Measurements from ENCODE around the gene SFTPA2. TPM values are rescaled to one million over a fixed set of nuclear protein-coding genes. Genes with fewer than 3 reads are reported as not detected.
"Not testable (repeated sequence)": the region's sequence is repeated elsewhere in the genome, so short reads cannot be mapped to it uniquely, and the experiment has no call there.

SFTPA2 gene
- total RNA-seq, 4 donors from 2014 or later: 0.44 to 5.7 (median 0.60) TPM; not detected in 1

DNA sequence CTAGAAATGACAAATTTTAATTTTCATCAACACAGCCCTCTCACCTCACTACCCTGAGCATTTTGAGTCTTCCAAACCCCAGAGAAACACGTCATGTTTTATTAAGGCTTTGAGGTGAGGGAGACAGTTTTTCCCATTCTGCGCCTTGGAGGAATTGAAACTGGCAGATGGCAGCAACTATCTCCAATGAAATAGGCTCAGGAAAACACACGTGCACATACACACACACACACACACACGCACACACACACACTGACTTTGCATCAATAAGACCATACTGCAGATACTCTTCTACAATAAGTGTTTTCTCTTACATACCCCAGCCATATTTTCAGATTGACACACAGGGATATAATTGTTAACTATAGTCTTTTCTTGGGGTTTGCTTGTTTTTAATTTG is 3.2 kb upstream of the SFTPA2 start:
- Histone ChIP-seq H3K27ac (no peak overlapping the region), H3K27me3 (no peaks in the 10 kb centered on the region), H3K9me3 (no peaks in the 10 kb centered on the region), H3K4me3 (no peak overlapping the region), H3K4me1 (peaks cover 0 to 7% (median 0%) of the 10 kb centered on the region in 4 donors), H3K36me3 (no peaks in the 10 kb centered on the region)
- TF ChIP-seq POLR2A (IDR thresholded peaks at IDR 0.05) (no peak), EP300 (IDR thresholded peaks at IDR 0.05) (no peak)
- TF ChIP-seq, protein P1, sequence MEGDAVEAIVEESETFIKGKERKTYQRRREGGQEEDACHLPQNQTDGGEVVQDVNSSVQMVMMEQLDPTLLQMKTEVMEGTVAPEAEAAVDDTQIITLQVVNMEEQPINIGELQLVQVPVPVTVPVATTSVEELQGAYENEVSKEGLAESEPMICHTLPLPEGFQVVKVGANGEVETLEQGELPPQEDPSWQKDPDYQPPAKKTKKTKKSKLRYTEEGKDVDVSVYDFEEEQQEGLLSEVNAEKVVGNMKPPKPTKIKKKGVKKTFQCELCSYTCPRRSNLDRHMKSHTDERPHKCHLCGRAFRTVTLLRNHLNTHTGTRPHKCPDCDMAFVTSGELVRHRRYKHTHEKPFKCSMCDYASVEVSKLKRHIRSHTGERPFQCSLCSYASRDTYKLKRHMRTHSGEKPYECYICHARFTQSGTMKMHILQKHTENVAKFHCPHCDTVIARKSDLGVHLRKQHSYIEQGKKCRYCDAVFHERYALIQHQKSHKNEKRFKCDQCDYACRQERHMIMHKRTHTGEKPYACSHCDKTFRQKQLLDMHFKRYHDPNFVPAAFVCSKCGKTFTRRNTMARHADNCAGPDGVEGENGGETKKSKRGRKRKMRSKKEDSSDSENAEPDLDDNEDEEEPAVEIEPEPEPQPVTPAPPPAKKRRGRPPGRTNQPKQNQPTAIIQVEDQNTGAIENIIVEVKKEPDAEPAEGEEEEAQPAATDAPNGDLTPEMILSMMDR (IDR thresholded peaks at IDR 0.05): no peak
- 62 to 79% methylated on average over 4 of the region's 4 CpGs for WGBS, 2 donors
- peak in 1 of 2 donors; percentile 10 for DNase-seq (ENCODE audit: low spot score in 2 of 2)

DNA sequence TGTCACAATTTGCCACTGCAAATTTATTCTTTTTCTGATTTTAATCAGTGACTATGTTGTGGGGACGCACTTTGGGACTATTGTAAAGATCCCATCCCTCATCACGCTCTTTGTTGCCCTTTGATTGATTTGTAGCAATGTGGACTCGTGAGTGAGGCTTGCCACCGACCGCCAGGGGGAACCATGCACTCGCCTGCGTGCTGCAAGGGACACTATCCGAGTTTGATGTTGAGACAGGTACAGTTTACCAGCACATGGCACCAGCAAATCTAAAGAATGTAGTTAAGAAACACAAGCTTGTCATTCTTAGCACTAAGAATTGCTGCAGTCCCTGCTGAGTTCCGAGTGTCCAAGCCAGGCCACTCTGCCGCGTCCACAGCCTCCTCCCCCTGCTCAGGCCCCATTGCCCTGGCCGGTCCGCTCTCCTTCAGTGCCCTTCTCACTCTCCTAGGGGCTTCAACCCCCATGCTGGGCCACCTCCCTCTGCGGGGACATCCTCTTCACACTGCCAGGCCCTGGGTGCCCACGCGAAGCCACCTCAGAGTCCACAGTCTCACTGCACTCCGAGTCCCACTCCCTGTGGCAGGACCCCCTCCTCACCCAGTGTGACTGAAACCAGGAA is 2.0 kb upstream of the SFTPA2 start:
- peaks cover 0 to 7% (median 0%) of the 10 kb centered on the region in 4 donors for H3K4me1 ChIP-seq
- WGBS, 2 donors: 13 to 19% methylated on average over 16 to 17 of the region's 17 CpGs
- H3K27me3 ChIP-seq: no peaks in the 10 kb centered on the region
- H3K9me3 ChIP-seq: no peaks in the 10 kb centered on the region
- H3K4me3 ChIP-seq: no peak overlapping the region
- TF ChIP-seq, protein P1 (IDR thresholded peaks at IDR 0.05): peak; percentile 52 to 83 (median 66)
- no peak for TF ChIP-seq POLR2A (IDR thresholded peaks at IDR 0.05)
- DNase-seq (ENCODE audit: low spot score in 2 of 2): peak in 1 of 2 donors; percentile 40
- H3K27ac ChIP-seq: no peak overlapping the region
- no peaks in the 10 kb centered on the region for H3K36me3 ChIP-seq

DNA sequence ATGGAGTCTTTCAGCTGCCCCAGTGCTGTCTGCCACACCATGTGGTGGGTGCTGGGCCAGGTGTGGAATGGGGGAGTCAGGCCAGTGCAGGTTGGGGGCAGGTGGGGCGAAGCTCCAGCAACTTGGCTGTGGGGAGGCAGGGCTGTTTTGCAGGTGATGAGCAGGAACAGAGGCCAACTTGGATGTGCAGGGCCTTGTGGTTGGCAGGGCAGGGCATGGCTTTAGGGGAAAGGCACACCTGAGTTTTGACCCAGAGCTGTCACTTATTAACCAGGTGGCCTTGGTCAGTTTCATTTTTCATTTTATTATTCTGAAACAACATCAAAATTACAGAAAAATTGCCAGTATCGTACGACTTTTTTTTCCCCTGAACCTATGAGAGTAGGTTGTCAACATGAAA is 1.1 kb upstream of the SFTPA2 start:
- peaks cover 0 to 7% (median 0%) of the 10 kb centered on the region in 4 donors for H3K4me1 ChIP-seq
- no peaks in the 10 kb centered on the region for H3K9me3 ChIP-seq
- DNase-seq (ENCODE audit: low spot score in 2 of 2): no peak
- TF ChIP-seq POLR2A (IDR thresholded peaks at IDR 0.05) (no peak), EP300 (IDR thresholded peaks at IDR 0.05) (no peak)
- TF ChIP-seq, protein P1 (IDR thresholded peaks at IDR 0.05): no peak
- no peak overlapping the region for H3K27ac ChIP-seq
- H3K27me3 ChIP-seq: no peaks in the 10 kb centered on the region
- 84 to 92% methylated on average over 3 of the region's 3 CpGs for WGBS, 2 donors
- no peaks in the 10 kb centered on the region for H3K36me3 ChIP-seq
- H3K4me3 ChIP-seq: no peak overlapping the region

DNA sequence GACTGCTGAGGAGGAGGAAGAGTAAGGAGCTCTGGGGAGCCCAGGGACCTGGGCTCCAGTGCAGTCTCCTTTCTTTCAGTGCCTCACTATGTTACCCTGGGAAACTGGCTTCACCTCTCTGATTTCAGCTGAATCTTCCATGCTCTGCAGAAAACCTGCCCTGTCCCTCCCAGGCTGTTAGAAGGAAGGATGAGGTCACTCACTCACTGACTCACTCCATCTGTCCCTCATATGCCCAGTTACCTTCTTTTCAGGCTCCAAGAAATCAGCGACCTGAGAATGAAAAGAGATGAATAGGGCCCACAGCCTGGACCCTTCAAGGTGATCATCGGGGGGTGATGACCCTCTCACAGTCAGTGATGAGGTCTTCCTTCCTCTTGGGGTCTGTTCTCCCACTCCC is 481 bp downstream of the SFTPA2 start:
- H3K4me3 ChIP-seq: no peak overlapping the region
- no peaks in the 10 kb centered on the region for H3K27me3 ChIP-seq
- H3K36me3 ChIP-seq: no peaks in the 10 kb centered on the region
- DNase-seq (ENCODE audit: low spot score in 2 of 2): no peak
- TF ChIP-seq EP300 (IDR thresholded peaks at IDR 0.05): no peak
- H3K27ac ChIP-seq: no peak overlapping the region
- no peaks in the 10 kb centered on the region for H3K9me3 ChIP-seq
- H3K4me1 ChIP-seq: peaks cover 0 to 7% (median 0%) of the 10 kb centered on the region in 4 donors
- WGBS, 2 donors: 73 to 93% methylated on average over 2 of the region's 2 CpGs

DNA sequence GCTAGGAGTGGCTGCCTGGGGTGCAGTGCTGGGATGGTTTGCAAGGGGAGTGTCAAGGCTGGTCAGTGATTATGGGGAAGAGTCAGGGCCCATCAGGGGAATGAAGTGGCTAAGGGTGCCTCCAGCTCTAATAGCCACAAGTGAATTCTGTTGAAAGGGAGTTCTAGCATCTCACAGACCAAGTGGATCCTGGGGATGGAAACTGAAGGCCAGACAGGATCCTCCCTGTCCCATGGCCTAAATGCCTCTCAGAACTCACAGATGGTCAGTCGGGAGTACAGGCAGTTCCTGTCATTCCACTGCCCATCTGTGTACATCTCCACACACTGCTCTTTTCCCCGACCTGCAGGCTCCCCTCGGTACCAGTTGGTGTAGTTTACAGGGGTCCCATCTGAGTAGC is 3.2 kb downstream of the SFTPA2 start:
- H3K27ac ChIP-seq; H3K4me1 ChIP-seq; H3K9me3 ChIP-seq; DNase-seq (ENCODE audit: low spot score in 2 of 2); H3K27me3 ChIP-seq; H3K36me3 ChIP-seq; H3K4me3 ChIP-seq: not testable (repeated sequence)
- WGBS, 2 donors: 68 to 77% methylated on average over 3 of the region's 3 CpGs

DNA sequence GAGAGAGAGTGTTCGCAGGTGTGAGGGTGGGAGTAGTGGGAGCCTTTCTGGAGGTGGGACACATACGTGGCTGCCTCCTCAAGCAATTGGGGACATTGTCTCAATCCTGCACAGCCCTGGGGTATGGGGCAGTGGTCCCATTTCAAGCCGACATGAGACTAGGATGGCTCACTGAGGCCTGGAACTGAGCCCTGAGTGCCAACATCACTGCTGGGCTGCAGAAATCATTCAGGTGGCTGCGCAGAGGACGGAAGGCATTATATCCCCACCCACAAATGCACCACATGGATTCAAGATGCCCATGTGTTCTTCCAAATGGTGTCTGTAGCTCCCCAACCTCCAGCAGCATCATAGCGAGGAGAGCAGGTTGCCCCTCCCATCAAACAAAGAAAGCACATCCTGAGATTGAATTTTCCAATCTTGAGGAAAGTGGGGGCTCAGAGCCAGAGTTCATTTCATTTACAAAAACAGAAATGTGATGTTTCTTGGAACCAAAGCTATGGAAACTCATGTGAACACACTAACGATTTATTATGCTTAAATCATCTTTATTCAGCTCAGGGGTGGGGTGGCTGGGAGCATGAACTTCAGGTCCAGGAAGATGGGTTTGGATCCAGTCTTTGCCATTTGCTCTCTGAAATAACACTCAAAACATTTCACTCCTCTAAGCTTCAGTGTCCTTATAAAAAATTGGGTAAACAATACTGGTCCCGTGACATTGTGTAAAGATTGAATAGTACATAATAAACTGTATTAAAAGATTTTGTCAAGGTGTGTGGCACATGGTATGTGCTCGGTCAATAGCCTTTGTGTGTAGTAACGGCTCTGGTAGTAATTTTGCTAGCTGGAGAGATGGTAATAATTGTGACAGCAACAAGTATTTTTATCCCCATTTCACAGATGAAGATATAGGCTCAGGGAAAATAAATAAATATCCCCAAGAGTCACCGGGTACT is 4.6 kb downstream of the SFTPA2 start:
- Histone ChIP-seq H3K4me1 (no peaks in the 10 kb centered on the region), H3K36me3 (no peaks in the 10 kb centered on the region), H3K9me3 (no peaks in the 10 kb centered on the region), H3K4me3 (no peak overlapping the region), H3K27ac (no peak overlapping the region), H3K27me3 (no peaks in the 10 kb centered on the region)
- WGBS, 2 donors: 72 to 79% methylated on average over 11 of the region's 11 CpGs
- no peak for DNase-seq (ENCODE audit: low spot score in 2 of 2)
- TF ChIP-seq, protein P1 (IDR thresholded peaks at IDR 0.05): no peak
- TF ChIP-seq EP300 (IDR thresholded peaks at IDR 0.05): no peak
- TF ChIP-seq POLR2A (IDR thresholded peaks at IDR 0.05): no peak

All from tibial nerve (tissue), 4 donors.